ENCODE measurements around the gene KANK4.

KANK4 gene

GRCh38 chr1:62336995-62337705, 17.9 kb upstream of the KANK4 start:
- DNase-seq (ENCODE audit: low read depth): no peak

GRCh38 chr1:62336638-62336994, 17.4 kb upstream of the KANK4 start:
- DNase-seq (ENCODE audit: low read depth): no peak

GRCh38 chr1:62335656-62336055, 16.4 kb upstream of the KANK4 start:
- no peak for DNase-seq (ENCODE audit: low read depth)

- no peak for DNase-seq (ENCODE audit: low read depth)
Measured at GRCh38 chr1:62334434-62334985, 15.3 kb upstream of the KANK4 start.

- DNase-seq (ENCODE audit: low read depth): peak; percentile 10
Measured at GRCh38 chr1:62333441-62333840, 14.2 kb upstream of the KANK4 start.

- no peak for DNase-seq (ENCODE audit: low read depth)
Measured at GRCh38 chr1:62327360-62328055, 8.3 kb upstream of the KANK4 start.

- DNase-seq (ENCODE audit: low read depth): peak; percentile 86
Measured at GRCh38 chr1:62325681-62326080, 6.4 kb upstream of the KANK4 start.

- DNase-seq (ENCODE audit: low read depth): peak; percentile 89
Measured at GRCh38 chr1:62325081-62325480, 5.8 kb upstream of the KANK4 start.

- peak; percentile 62 for DNase-seq (ENCODE audit: low read depth)
Measured at GRCh38 chr1:62321446-62321845, 2.2 kb upstream of the KANK4 start.

GRCh38 chr1:62318320-62318755, 896 bp downstream of the KANK4 start:
- DNase-seq (ENCODE audit: low read depth): no peak

GRCh38 chr1:62317021-62317768, 2.0 kb downstream of the KANK4 start:
- DNase-seq (ENCODE audit: low read depth): no peak

- no peak for DNase-seq (ENCODE audit: low read depth)
Measured at GRCh38 chr1:62316135-62316534, 3.1 kb downstream of the KANK4 start.

GRCh38 chr1:62315387-62315786, 3.8 kb downstream of the KANK4 start:
- no peak for DNase-seq (ENCODE audit: low read depth)

- no peak for DNase-seq (ENCODE audit: low read depth)
Measured at GRCh38 chr1:62314454-62315350, 4.5 kb downstream of the KANK4 start.

- no peak for DNase-seq (ENCODE audit: low read depth)
Measured at GRCh38 chr1:62312698-62313097, 6.5 kb downstream of the KANK4 start.

GRCh38 chr1:62311473-62311943, 7.7 kb downstream of the KANK4 start:
- no peak for DNase-seq (ENCODE audit: low read depth)

GRCh38 chr1:62309906-62310305, 9.3 kb downstream of the KANK4 start:
- DNase-seq (ENCODE audit: low read depth): no peak

GRCh38 chr1:62308606-62309005, 10.6 kb downstream of the KANK4 start:
- no peak for DNase-seq (ENCODE audit: low read depth)

- no peak for DNase-seq (ENCODE audit: low read depth)
Measured at GRCh38 chr1:62307895-62308492, 11.2 kb downstream of the KANK4 start.

GRCh38 chr1:62307446-62307845, 11.8 kb downstream of the KANK4 start:
- no peak for DNase-seq (ENCODE audit: low read depth)

GRCh38 chr1:62306065-62306464, 13.2 kb downstream of the KANK4 start:
- no peak for DNase-seq (ENCODE audit: low read depth)

All from GM04504 (cell line).